Gastroesophageal sphincter (tissue), 4 donors: ENCODE measurements around the gene GRK3. TPM values are rescaled to one million over a fixed set of nuclear protein-coding genes. Genes with fewer than 3 reads are reported as not detected.

Experiments used
- ATAC-seq: fragments of 150-250 bp; one replicate; pipeline ENCODE4 v1.9.1; 2016; ENCODE audit warnings: mild to moderate bottlenecking, moderate library complexity
- H3K27ac ChIP-seq, 4 donors: fragments of 200-600 bp; sonication (generic) in 3 of 4; 1 replicate in 3 of 4; 2 replicates in 1 of 4; pipeline ENCODE4 v1.5.1; 2016 to 2019
- H3K27me3 ChIP-seq: fragments of 200-600 bp; sonication (generic); one replicate; pipeline ENCODE4 v1.5.1; 2019
- H3K36me3 ChIP-seq, 2 donors: fragments of 200-600 bp; sonication (generic); one replicate each; pipeline ENCODE4 v1.5.1; 2019; ENCODE audit warnings: control low read depth in 1 of 2
- H3K4me1 ChIP-seq, 3 donors: fragments of 200-600 bp; sonication (generic); 1 replicate in 2 of 3; 2 replicates in 1 of 3; pipeline ENCODE4 v1.5.1; 2016 to 2019; ENCODE audit warnings: control low read depth in 2 of 3
- H3K4me3 ChIP-seq, 2 donors: fragments of 200-600 bp; sonication (generic); one replicate each; pipeline ENCODE4 v1.5.1; 2019; ENCODE audit warnings: mild to moderate bottlenecking in 1 of 2, moderate library complexity in 1 of 2
- H3K9me3 ChIP-seq, 3 donors: fragments of 200-600 bp; sonication (generic); one replicate each; pipeline ENCODE4 v1.5.1; 2017 to 2019; ENCODE audit warnings: control low read depth in 2 of 3
- CTCF ChIP-seq, 4 experiments: fragments of 200-600 bp in 2 of 4; fragments of 450-650 bp in 2 of 4; sonication (generic) in 1 of 4; IDR thresholded peaks; one replicate each; pipeline ENCODE4 v1.5.1; 2017 to 2019; ENCODE audit warnings: antibody characterized with exemption in 4 of 4, mild to moderate bottlenecking in 2 of 4, moderate library complexity in 2 of 4
- EP300 ChIP-seq: sonication (generic); formaldehyde crosslinking; IDR thresholded peaks from one replicate; pipeline ENCODE4 v1.6.1; 2017; ENCODE audit warnings: antibody characterized with exemption, mild to moderate bottlenecking
- POLR2A ChIP-seq, 2 donors: fragments of 450-650 bp; IDR thresholded peaks; one replicate each; pipeline ENCODE4 v1.6.1; 2017; ENCODE audit warnings: antibody characterized with exemption in 2 of 2, mild to moderate bottlenecking in 2 of 2, moderate library complexity in 1 of 2
- POLR2AphosphoS5 ChIP-seq: sonication (generic); formaldehyde crosslinking; IDR thresholded peaks from one replicate; pipeline ENCODE4 v1.6.1; 2017; ENCODE audit warnings: antibody characterized with exemption
- WGBS, 2 donors: methylation state at CpG; one replicate each; pipeline ENCODE4 v1.1.5; 2018; ENCODE audit warnings: low coverage in 1 of 2; 5-methylcytosine and 5-hydroxymethylcytosine counted together
- total RNA-seq, 4 donors: library from RNA; depleted of rRNA; stranded (reverse); fragments of >200 nt; gene quantifications; one replicate each; pipeline ENCODE4 v1.1.0, GENCODE V29; 2016

The GRK3 gene
- total RNA-seq, 4 donors from 2014 or later = 3.9 to 7.8 (median 4.5) TPM

GRCh38 chr22:25710501-25710900 is 146.0 kb downstream of the GRK3 start:
- H3K27me3 ChIP-seq = no peaks in the 10 kb centered on the region
- H3K27ac ChIP-seq = no peak overlapping the region
- WGBS, 2 donors = 74 to 93% methylated on average over 3 to 7 of the region's 7 CpGs
- no peak overlapping the region for H3K4me3 ChIP-seq
- H3K4me1 ChIP-seq = no peaks in the 10 kb centered on the region
- H3K9me3 ChIP-seq = no peaks in the 10 kb centered on the region
- H3K36me3 ChIP-seq = peaks cover 0 to 38% of the 10 kb centered on the region in 2 donors
- TF ChIP-seq POLR2AphosphoS5 (no peak), CTCF (IDR thresholded peaks at IDR 0.05) (no peak), POLR2A (IDR thresholded peaks at IDR 0.05) (no peak), EP300 (no peak)
- ATAC-seq = no peak

- Histone ChIP-seq H3K4me1 (no peaks in the 10 kb centered on the region), H3K27me3 (no peaks in the 10 kb centered on the region), H3K9me3 (no peaks in the 10 kb centered on the region), H3K36me3 (peaks cover 0 to 34% of the 10 kb centered on the region in 2 donors), H3K27ac (no peak overlapping the region), H3K4me3 (no peak overlapping the region)
- ATAC-seq = no peak
- TF ChIP-seq POLR2AphosphoS5 (no peak), CTCF (IDR thresholded peaks at IDR 0.05) (no peak), POLR2A (IDR thresholded peaks at IDR 0.05) (no peak), EP300 (no peak)
- WGBS, 2 donors = 55 to 78% methylated on average over 2 to 3 of the region's 6 CpGs
Observed at GRCh38 chr22:25711491-25711890, 147.0 kb downstream of the GRK3 start.

DNA sequence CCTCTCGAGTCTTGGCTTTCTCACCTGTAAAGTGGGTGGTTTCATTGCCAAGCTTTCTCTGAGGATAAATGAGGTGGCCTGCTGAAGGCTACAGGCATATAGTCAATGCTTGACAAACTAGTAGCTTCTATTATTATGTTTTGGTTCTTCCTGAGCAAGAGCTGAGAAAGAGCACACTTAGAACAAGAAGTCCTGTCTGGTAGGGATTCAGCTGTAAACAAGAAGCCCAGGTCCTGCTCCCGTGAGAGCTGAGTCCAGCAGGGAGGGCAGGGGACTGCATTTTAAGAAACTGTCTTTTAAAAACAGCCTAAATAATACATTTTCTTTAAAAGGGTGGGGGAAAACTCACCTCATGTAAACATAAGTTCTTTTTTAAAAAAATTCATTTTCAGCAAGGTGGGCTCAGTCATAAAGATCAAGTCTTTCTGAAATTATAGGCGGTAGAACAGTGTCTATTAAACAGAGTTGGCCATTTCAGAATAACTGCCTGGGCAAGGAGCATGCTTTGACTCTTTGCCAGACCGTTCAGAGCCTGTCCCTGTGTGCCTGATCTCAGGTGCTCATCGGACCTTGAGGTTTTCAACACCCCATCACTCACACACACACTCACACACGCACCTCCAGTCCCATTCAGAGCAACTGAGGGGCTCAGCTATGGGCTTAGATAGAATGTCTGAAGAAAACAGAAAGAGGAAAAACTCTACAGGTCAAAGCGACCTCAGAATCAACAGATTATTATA is 148.4 kb downstream of the GRK3 start:
- TF ChIP-seq EP300 (no peak), CTCF (IDR thresholded peaks at IDR 0.05) (no peak), POLR2AphosphoS5 (no peak), POLR2A (IDR thresholded peaks at IDR 0.05) (no peak)
- no peak for ATAC-seq
- Histone ChIP-seq H3K4me1 (no peaks in the 10 kb centered on the region), H3K36me3 (peaks cover 0 to 26% of the 10 kb centered on the region in 2 donors), H3K9me3 (no peaks in the 10 kb centered on the region), H3K27me3 (no peaks in the 10 kb centered on the region), H3K4me3 (no peak overlapping the region), H3K27ac (no peak overlapping the region)
- WGBS, 2 donors = 72 to 93% methylated on average over 3 to 6 of the region's 7 CpGs

- no peak overlapping the region for H3K4me3 ChIP-seq
- H3K27me3 ChIP-seq = no peaks in the 10 kb centered on the region
- WGBS, 2 donors = 93 to 95% methylated on average over 6 to 7 of the region's 7 CpGs
- H3K9me3 ChIP-seq = no peaks in the 10 kb centered on the region
- no peak for TF ChIP-seq EP300
- TF ChIP-seq POLR2AphosphoS5 = no peak
- TF ChIP-seq POLR2A (IDR thresholded peaks at IDR 0.05) = no peak
- no peak for TF ChIP-seq CTCF (IDR thresholded peaks at IDR 0.05)
- no peak for ATAC-seq
- no peak overlapping the region for H3K27ac ChIP-seq
- peaks cover 0 to 21% of the 10 kb centered on the region in 2 donors for H3K36me3 ChIP-seq
- no peaks in the 10 kb centered on the region for H3K4me1 ChIP-seq
Observed at GRCh38 chr22:25714070-25714469, 149.6 kb downstream of the GRK3 start.

GRCh38 chr22:25714739-25715138 is 150.3 kb downstream of the GRK3 start:
- no peak for ATAC-seq
- Histone ChIP-seq H3K9me3 (no peaks in the 10 kb centered on the region), H3K27ac (no peak overlapping the region), H3K4me3 (no peak overlapping the region), H3K27me3 (no peaks in the 10 kb centered on the region), H3K36me3 (peaks cover 0 to 16% of the 10 kb centered on the region in 2 donors), H3K4me1 (no peaks in the 10 kb centered on the region)
- 72 to 80% methylated on average over 1 to 3 of the region's 6 CpGs for WGBS, 2 donors
- TF ChIP-seq POLR2A (IDR thresholded peaks at IDR 0.05) = no peak
- TF ChIP-seq CTCF (IDR thresholded peaks at IDR 0.05) = no peak
- TF ChIP-seq POLR2AphosphoS5 = no peak
- TF ChIP-seq EP300 = no peak
